Colonic mucosa (tissue), 4 donors: ENCODE results near the gene WNT9B. TPM values are rescaled to one million over a fixed set of nuclear protein-coding genes. Genes with fewer than 3 reads are reported as not detected.
A peak's percentile ranks its signal among the peaks of the same experiment; 100 is the strongest.
"Not testable (repeated sequence)": the region's sequence is repeated elsewhere in the genome, so short reads cannot be mapped to it uniquely, and the experiment has no call there.

Experiments
- DNase-seq: peaks from one replicate; pipeline ENCODE4 v3.0.0-alpha.2; 2020
- H3K27ac ChIP-seq: fragments of 200-600 bp; one replicate; pipeline ENCODE4 v1.8.0; 2021
- H3K27me3 ChIP-seq: fragments of 200-600 bp; one replicate; pipeline ENCODE4 v1.8.0; 2021
- H3K36me3 ChIP-seq: fragments of 200-600 bp; one replicate; pipeline ENCODE4 v1.8.0; 2021
- H3K4me1 ChIP-seq: fragments of 200-600 bp; one replicate; pipeline ENCODE4 v1.8.0; 2021; ENCODE audit warnings: mild to moderate bottlenecking
- H3K4me3 ChIP-seq: fragments of 200-600 bp; one replicate; pipeline ENCODE4 v1.8.0; 2021
- H3K9ac ChIP-seq, 2 donors: one replicate each; pipeline ENCODE4 v1.7.0; 2013; ENCODE audit warnings: control low read depth in 2 of 2, low read depth in 2 of 2, low read length in 2 of 2
- H3K9me3 ChIP-seq: fragments of 200-600 bp; one replicate; pipeline ENCODE4 v1.8.0; 2021
- intact Hi-C: fragments of 100-400 bp; cut with DNase I; formaldehyde crosslinking; loops from one replicate; pipeline ENCODE4 v1.14.1; 2022
- total RNA-seq, 2 donors: library from RNA; stranded (reverse); fragmentation: NEBNext Ultra II Directional in 1 of 2; extraction: Animal tissue kit (Norgen Biotek cat#: 25700) in 1 of 2; gene quantifications; one replicate each; pipeline ENCODE4 v1.2.1, GENCODE V29; 2021
- TF ChIP-seq, protein P1 (sequence below): fragments of 200-600 bp; IDR thresholded peaks from one replicate; pipeline ENCODE4 v1.8.0; 2022; ENCODE audit warnings: antibody characterized with exemption, mild to moderate bottlenecking
- donor health status: healthy.
- donor health status: DM: no; HTN: no; CAD: no.
- donor health status: DM: no; HTN: no; CAD: no.

WNT9B gene
- total RNA-seq, 2 donors from 2014 or later, result not detected

DNA sequence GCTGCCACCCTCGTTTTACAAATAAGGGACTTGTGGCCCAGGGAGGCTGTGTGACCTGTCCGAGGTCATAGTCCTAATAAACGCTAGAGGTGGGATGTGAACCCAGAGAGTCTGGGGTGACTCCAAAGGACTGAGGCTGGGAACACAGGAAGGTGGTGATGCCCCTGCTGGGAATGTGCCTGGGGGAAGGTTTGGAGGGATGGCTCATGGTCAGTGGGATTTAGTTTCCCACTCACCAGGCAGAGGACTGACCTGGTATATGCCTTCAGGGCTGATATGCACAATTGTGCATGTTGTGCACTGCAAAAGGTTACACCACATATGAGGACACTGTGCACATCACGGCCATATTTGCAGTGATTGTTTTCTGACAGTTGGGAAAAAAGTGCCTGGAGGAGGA lies 13.9 kb upstream of the WNT9B start:
- DNase-seq, result no peak
- Histone ChIP-seq H3K36me3 (no peaks in the 10 kb centered on the region), H3K9ac (no peak overlapping the region), H3K27ac (no peak overlapping the region), H3K4me3 (no peak overlapping the region), H3K27me3 (peaks cover 11% of the 10 kb centered on the region), H3K9me3 (no peaks in the 10 kb centered on the region), H3K4me1 (no peaks in the 10 kb centered on the region)
- intact Hi-C loops, result no loop called here
- TF ChIP-seq, protein P1, sequence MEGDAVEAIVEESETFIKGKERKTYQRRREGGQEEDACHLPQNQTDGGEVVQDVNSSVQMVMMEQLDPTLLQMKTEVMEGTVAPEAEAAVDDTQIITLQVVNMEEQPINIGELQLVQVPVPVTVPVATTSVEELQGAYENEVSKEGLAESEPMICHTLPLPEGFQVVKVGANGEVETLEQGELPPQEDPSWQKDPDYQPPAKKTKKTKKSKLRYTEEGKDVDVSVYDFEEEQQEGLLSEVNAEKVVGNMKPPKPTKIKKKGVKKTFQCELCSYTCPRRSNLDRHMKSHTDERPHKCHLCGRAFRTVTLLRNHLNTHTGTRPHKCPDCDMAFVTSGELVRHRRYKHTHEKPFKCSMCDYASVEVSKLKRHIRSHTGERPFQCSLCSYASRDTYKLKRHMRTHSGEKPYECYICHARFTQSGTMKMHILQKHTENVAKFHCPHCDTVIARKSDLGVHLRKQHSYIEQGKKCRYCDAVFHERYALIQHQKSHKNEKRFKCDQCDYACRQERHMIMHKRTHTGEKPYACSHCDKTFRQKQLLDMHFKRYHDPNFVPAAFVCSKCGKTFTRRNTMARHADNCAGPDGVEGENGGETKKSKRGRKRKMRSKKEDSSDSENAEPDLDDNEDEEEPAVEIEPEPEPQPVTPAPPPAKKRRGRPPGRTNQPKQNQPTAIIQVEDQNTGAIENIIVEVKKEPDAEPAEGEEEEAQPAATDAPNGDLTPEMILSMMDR, result no peak

DNA sequence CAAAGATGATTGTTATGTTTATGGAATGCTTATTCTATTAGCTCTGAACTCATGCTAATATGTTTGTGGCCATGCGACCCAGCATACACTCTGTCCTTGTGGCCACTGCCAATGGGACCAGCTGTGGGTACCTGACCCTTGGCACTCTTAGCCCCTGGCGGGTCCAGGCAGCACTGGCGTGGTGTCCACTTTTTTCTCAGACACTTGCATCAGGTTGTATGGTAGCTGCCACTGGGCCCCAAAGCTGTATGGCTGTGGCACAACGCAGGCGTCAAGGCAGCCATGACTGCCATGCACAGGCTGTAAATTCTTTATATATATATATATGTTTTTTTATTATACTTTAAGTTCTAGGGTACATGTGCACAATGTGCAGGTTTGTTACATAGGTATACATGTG lies 12.2 kb upstream of the WNT9B start:
- Histone ChIP-seq H3K9ac (no peak overlapping the region), H3K4me3 (no peak overlapping the region), H3K4me1 (no peaks in the 10 kb centered on the region), H3K36me3 (no peaks in the 10 kb centered on the region), H3K27ac (no peak overlapping the region), H3K9me3 (no peaks in the 10 kb centered on the region), H3K27me3 (peaks cover 11% of the 10 kb centered on the region)
- intact Hi-C loops, result no loop called here
- TF ChIP-seq, protein P1, result no peak
- DNase-seq, result no peak

DNA sequence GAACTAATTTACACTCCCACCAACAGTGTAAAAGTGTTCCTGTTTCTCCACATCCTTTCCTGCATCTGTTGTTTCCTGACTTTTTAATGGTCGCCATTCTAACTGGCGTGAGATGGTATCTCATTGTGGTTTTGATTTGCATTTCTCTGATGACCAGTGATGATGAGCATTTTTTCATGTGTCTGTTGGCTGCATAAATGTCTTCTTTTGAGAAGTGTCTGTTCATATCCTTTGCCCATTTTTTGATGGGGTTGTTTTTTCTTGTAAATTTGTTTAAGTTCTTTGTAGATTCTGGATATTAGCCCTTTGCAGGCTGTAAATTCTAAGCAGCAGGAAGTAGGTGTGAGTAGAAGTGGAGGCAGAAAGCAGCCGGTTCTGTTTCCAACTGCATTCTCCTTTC lies 10.8 kb upstream of the WNT9B start:
- H3K9ac ChIP-seq, H3K36me3 ChIP-seq, H3K9me3 ChIP-seq, DNase-seq, H3K4me1 ChIP-seq, H3K27ac ChIP-seq, H3K4me3 ChIP-seq: not testable (repeated sequence)
- intact Hi-C loops, result loop anchor here (5.0 kb wide), 3 partner anchors 37 to 157 kb away; no protein-coding TSS in a partner anchor
- peaks cover 11% of the 10 kb centered on the region for H3K27me3 ChIP-seq

DNA sequence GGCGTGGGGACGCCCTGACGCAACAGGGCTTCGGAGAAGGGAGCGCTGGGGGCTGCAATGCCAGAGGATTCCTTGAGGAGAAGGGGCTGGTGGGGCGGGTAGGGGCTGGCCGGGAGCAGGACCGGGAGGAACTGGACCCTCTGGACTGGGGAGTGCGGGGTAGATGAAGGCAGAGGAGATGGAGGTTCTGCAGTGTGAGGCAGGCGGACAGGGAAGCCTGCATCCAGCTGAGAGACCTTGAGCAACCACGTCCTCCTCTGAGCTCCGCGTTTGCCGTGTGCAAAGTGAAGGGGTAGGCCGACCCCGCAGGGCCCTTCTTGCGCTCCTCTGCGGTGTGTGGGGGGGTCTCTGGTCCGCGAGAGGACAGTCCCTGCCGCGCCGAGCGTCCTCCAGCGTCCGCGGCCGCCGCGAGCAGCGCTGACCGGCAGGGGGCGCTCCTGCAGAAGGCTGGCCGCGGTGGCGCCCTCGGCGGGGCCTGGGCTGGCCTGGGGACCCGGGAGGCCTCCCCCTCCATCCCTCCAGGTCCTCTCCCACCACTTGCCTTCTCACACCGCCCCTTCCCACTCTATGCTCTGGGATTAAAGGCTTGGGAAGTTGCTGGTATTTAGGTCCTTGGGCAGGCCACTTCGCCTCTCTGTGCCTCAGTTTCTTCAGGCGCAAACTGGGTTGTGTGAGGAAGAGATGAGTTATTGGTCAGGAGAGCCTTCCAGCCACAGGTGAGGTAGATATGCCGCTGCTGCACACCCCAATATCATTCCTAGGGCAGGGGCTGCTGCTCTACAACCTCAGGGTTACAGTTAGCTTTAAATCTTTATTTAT lies 9.6 kb upstream of the WNT9B start:
- intact Hi-C loops, result loop anchor here (5.0 kb wide), 3 partner anchors 36 to 156 kb away; no protein-coding TSS in a partner anchor
- H3K27me3 ChIP-seq, result peaks cover 7% of the 10 kb centered on the region
- H3K9ac ChIP-seq, result no peak overlapping the region
- TF ChIP-seq, protein P1, result peak; percentile 78
- H3K4me3 ChIP-seq, result no peak overlapping the region
- no peaks in the 10 kb centered on the region for H3K36me3 ChIP-seq
- H3K4me1 ChIP-seq, result no peaks in the 10 kb centered on the region
- no peaks in the 10 kb centered on the region for H3K9me3 ChIP-seq
- no peak overlapping the region for H3K27ac ChIP-seq
- no peak for DNase-seq

DNA sequence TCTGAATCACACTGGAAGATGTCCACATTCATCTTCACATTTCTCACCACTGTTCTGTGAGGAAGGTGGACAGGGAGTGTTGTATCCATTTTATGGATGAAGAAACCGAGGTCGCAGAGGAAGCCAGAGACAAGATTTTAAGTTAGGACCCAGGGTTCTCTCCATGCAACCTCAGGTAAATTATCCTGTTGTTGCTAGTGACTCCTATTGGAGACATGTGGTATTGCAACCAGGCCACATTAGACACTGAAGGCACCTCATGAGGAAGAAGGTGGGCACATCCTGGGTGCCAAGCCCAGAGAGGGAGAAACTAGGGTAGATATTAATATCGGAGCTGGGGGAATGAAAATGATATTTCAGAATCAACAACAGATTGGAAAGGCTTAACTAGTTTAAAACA lies 8.5 kb upstream of the WNT9B start:
- Histone ChIP-seq H3K9me3 (no peaks in the 10 kb centered on the region), H3K36me3 (no peaks in the 10 kb centered on the region), H3K4me1 (no peaks in the 10 kb centered on the region), H3K9ac (no peak overlapping the region), H3K27me3 (peaks cover 6% of the 10 kb centered on the region), H3K27ac (no peak overlapping the region), H3K4me3 (no peak overlapping the region)
- DNase-seq, result no peak
- TF ChIP-seq, protein P1, result no peak
- intact Hi-C loops, result loop anchor here (5.0 kb wide), 3 partner anchors 34 to 154 kb away; no protein-coding TSS in a partner anchor
